Stimulated activated CD8-positive, alpha-beta memory T cell treated with anti-CD3 and anti-CD28 coated beads, Interleukin-15, amount 100 ng/mL, for 4 hours (primary cell): ENCODE results near the gene RHOF.
"Not testable (repeated sequence)": the region's sequence is repeated elsewhere in the genome, so short reads cannot be mapped to it uniquely, and the experiment has no call there.

ENCODE experiments used
- DNase-seq, 2 donors: peaks; one replicate each; pipeline ENCODE4 v3.0.0-alpha.2; 2020; ENCODE audit warnings: low read depth in 2 of 2

RHOF gene

GRCh38 chr12:121792607-121793439, 665 bp downstream of the RHOF start:
- no peak for DNase-seq

DNA sequence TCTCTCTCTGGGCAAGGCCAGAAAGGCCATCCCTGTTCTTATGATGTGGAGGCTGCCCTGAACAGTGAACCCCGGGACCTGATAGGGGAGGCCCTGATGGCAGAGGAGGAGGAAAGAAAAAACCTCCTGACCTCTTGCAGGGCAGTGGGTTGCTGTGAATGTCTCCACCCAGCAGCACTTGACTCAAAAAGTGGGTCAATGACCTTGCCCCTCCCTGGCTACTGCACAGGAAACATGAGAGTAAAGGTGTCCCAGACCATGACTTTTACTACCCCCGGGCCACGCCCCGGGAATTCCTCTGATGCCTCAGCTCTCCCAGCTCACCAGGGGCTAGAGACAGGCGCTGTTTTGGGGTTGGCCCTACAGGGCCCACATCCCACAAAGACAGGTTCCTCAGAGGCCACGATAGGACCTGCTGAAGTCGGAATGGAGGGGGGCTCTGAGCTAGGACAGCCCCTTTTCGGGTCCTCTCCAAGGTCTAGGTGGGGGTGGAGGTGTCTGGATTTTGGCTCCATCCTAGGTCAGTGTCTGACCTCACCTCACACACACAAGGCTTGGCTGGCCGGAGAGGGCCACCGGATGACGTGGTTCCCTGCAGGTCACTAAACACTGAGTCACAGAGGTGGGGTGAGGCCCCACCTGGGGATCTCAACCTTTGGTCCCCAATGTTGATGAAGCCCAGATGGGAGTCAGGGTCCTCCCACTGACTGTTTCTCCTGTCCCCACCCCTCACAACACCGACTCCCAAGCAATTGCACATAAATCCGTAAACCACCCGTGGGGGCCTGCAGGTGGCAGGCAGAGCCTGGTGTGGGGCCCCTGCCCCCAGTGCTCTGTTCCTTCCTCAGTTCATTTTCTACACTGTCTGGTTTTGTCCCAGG, 1.6 kb downstream of the RHOF start:
- no peak for DNase-seq

DNA sequence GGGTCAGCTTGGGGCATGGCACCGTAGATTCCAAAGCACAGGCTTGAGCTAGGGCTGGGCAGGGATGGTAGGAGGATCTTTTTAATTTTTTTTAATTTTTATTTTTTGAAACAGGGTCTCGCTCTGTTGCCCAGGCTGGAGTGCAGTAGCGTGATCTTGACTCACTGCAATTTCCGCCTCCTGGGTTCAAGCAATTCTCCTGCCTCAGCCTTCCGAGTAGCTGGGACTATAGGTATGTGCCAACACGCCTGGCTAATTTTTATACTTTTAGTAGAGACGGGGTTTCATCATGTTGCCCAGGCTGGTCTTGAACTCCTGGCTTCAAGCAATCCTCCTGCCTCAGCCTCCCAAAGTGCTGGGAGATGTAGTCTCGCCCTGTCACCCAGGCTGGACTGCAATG, 2.7 kb downstream of the RHOF start:
- not testable (repeated sequence) for DNase-seq

DNA sequence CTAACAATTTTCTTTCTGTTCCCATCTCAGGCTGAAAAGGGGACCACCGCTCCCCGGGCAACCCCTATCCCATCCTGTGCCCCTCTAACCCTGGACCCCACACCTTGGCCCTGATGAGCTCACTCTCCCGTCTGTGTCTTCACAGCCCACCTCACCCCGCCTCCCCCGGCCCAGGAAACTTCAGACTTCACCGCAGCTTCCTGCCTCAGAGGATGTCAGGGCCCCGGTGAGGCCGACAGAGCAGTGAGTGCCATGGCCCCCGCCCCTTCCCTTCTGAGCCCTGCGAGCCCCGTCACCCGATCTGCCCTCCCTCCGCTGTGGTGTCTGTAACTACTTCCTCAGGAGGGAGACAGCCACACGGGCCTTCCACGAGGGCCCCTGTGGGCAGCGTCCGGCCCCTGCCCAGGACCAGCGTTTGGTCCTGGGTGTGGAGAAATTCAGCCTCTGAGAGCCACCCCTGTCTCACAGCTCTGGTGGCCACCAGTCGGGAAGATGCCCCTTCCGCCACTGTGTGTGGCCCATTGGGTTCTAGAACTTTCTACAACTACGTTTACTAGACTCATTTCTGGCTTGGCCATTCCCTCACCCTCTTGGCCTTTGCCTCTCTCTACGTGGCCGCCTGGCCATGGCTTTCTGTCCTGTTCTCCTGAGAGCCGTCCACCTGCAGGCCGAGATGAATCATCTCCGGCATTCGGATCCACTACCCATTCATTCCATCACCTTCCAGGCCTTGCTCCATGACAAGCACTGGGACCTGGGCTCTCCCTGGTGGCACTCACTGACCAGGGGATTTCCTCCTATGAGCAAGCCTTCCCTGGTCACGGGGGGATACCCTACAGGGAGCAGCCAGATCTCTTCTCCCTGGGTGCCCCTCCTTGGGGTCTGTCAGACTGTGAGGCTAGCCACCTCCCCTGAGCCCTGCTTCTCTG, 3.4 kb downstream of the RHOF start:
- peak; percentile 92 to 93 for DNase-seq

GRCh38 chr12:121789233-121789781, 4.2 kb downstream of the RHOF start:
- DNase-seq: no peak

GRCh38 chr12:121788176-121788818, 5.2 kb downstream of the RHOF start:
- no peak for DNase-seq

- DNase-seq: no peak
Observed at GRCh38 chr12:121787063-121788025, 6.1 kb downstream of the RHOF start.

DNA sequence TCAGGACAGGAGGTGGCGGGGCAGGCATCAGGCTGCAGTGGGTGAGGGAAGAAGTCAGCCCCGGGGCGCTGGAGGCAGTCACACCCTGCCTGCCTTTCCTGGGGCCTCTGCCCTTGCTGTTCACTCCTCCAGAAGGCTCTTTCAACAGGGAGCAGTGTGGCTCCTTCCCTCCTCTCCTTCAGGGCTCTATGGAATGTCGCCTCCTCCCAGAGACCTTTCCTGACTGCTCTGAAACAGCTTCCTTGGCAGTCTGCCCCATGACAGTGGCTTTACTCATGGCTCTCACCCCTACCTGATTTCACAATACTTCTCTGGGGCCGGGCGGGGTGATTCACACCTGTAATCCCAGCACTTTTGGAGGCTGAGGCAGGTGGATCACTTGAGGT, 7.1 kb downstream of the RHOF start:
- no peak for DNase-seq

DNA sequence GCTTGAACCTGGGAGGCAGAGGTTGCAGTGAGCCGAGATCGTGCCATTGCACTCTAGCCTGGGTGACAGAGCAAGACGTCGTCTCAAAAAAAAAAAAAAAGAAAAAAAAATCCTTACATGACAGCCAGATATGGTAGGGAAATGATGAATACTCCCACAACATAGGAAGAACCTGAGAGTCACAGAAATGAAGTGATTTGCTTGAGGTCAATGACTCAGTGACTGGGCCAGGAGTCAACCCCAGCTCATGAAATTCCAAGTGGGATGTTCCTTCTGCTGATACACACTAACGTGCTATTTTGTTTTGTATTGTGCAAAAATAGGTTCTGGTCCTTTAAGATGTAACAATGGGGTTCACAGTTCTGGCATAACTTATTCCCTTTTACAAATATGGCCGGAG, 9.0 kb downstream of the RHOF start:
- no peak for DNase-seq

DNA sequence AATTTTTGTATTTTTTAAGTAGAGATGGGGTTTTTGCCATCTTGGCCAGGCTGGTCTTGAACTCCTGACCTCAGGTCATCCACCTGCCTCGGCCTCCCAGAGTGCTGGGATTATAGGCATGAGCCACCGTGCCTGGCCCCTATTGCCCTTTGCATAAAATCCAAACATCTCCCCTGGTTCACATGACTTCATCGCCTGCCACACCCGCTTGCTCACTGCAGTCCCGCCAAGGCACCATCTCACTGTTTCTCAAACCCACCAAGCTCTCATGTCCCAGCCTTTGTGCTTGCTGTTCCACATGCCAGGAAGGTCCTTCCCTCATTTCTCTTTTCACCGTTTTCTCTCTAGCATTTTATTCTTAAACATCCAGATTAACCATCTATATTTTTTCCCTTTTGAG, 9.7 kb downstream of the RHOF start:
- no peak for DNase-seq

DNA sequence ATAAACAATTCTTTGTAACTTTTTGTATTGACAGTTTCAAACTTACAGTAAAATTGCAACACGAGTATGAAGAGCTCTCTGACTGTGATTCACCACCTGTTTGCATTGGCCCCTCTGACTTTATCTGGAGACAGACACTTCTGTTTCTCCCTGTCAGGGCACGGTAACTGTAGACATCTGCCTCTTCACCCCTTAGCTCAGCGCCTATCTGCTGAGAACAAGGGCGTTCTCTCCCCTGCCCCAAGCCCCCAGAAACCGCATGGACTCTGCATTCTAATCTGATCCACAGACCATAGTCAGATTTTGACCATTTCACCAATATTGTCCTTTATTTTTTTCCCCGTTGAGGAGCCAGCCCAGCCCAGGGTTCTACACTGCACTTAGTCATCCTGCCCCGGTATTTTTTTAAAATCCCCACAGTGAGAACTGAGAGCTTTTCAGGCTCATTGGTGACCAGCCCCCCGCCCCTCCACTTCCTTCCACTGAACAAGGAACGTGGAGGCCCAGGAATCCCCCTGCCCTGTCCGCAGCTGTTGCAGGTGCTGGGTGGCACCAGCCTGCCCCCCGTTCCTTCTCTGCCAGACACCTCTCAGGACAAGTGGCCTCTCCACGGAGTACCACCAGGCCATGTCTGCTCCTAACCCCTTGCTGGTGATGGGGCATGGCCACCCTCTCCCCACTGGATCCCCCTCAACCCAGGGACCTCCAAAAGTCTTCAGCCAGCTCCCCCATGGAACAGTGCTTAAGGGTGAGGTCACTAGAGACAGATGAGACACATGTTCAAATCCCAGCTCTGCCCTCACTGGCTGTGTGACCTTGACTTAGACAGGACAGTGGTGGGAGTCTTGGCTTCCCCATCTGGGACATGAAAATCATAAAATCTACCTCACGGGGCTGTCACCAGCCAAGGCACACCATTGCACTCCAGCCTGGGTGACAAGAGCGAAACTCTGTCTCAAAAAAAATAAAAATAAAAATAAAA, 11.2 kb downstream of the RHOF start:
- DNase-seq: no peak

DNA sequence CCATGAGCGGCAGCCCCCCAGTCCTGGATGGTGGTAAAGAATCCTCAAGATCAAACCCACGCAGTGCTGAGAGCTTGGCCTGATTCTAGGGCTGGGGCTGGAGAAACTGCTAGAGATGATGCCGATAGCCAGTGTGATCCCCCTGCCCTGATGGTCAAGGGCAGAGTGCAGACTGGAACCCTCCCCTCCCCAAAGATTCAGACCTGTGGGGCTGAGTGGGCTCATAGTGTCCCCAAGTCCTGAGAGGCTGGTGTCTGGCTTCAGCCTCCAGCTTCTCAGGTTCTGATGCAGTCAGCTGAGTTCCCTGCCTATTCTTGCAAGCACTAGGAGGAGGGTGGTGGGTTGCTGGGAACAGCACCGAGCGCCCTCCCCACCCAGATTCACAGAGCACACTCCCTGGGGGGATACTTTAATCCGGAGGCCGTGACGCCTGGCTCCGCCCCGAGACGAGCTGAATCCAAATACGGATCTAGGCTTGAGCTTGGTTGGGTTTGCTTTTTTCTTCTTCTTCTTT, 11.9 kb downstream of the RHOF start:
- DNase-seq: no peak

GRCh38 chr12:121780429-121780828, 13.1 kb downstream of the RHOF start:
- no peak for DNase-seq

DNA sequence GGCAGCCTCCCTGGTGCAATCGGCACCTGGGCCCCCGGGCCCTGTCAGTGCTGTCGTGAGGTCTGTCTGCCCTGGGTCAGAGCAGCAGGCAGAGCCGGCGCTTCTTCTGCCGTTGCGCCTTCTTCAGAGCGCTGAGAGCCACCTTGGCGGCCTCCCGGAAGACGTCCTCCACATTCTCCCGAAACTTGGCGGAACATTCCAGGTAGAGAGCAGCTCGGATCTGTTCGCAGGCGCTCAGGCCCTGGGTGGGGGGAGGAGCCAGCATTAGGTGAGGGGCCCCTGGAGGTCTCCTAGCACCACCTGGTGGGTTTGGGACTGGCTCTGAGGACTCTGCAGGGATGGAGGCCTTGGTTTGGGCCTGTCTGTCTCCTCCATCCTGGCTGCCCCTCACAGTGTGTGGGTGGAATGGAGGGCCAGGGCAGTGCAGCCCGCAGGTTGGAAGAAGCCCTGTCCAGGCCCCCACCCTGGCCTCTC, 14.0 kb downstream of the RHOF start:
- no peak for DNase-seq

DNA sequence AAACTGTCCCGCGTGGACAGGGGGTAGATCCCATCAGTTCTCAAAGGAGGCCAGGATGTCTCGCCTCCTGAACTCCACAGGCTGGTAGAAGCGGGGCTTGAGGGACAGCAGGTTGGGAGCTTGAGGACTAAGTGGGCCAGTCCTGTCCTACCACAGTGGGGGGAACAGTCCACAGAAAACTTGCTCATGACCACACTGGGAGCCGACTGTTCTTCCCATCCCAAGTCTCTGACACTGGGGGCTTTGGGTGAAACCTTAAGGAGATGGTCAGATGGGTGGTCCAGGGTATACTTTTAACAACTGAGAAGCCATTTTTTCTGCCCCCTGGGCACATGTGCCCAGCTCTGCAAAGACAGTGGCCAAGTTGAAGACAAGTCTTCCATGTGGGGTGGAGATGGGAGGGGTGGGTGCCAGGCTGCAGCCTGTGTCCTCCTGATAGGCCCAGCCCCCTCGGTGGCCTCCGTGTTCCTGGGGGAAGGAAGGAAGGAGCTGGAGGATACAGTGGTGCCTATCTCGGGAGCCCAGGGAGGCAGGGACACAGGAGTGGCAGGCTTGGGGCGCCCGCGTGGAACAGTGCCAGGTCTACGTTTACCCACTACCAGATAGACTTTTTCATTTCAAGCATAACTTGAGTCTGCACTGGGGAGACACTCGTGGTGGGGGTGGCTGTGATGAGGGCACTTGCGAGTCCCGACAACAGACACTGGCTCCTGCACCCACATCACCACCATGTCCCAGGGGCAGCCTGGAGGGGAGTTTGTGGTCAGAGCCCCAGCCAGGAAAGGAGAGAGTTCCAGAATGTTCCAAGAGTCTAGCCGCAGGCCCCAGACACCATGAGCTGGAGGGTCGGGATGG, 14.7 kb downstream of the RHOF start:
- no peak for DNase-seq

DNA sequence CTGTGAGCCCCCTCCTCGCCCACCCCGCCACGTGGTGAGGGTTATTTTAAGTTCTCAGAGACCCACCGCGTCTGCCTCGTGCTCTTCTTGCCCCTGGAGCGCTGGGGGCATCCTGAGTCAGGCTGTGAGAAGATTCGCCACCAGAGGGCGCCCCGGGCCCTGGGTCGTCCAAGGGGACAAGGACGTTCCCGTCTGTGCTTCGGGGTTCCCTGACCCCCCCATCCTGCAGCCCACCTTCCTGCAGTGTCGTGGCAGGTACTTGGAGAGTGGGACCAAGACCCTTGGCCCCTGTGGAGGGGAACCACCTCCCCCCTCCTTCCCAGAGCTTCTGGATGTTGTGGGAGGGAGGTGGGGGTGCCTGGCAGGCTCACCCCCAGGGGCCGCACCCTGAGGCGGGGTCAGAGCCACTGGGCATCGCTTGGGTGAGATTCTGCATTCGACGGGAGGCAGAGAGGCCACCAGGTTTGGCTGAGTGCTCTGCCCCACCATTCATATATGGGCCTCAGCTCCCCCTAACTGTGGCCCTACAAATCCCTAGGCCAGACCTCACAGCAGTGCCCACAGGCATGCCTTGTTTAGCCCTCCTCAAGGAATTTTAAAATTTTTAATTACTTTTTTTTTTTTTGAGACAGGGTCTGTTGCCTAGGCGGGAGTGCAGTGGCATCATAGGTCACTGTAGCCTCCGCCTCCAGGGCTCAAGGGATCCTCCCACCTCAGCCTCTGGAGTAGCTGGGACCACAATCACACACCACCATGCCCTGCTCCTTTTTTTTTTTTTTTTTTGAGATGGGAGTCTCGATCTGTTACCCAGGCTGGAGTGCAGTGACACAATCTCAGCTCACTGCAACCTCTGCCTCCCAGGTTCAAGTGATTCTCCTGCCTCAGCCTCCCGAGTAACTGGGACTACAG, 17.0 kb downstream of the RHOF start:
- peak; percentile 68 to 75 for DNase-seq
